Suppressor macrophage (primary cell): ENCODE results near the gene HPSE2.

Source experiments
- DNase-seq, 4 experiments: peaks; one replicate each; pipeline ENCODE4 v3.0.0-alpha.2; 2020 to 2022

HPSE2 gene

GRCh38 chr10:98831391-98831790 is 404.3 kb downstream of the HPSE2 start:
- no peak for DNase-seq

GRCh38 chr10:98825741-98826140 is 409.9 kb downstream of the HPSE2 start:
- DNase-seq, result no peak

- DNase-seq, result no peak
Measured at GRCh38 chr10:98817396-98817795, 418.3 kb downstream of the HPSE2 start.

DNA sequence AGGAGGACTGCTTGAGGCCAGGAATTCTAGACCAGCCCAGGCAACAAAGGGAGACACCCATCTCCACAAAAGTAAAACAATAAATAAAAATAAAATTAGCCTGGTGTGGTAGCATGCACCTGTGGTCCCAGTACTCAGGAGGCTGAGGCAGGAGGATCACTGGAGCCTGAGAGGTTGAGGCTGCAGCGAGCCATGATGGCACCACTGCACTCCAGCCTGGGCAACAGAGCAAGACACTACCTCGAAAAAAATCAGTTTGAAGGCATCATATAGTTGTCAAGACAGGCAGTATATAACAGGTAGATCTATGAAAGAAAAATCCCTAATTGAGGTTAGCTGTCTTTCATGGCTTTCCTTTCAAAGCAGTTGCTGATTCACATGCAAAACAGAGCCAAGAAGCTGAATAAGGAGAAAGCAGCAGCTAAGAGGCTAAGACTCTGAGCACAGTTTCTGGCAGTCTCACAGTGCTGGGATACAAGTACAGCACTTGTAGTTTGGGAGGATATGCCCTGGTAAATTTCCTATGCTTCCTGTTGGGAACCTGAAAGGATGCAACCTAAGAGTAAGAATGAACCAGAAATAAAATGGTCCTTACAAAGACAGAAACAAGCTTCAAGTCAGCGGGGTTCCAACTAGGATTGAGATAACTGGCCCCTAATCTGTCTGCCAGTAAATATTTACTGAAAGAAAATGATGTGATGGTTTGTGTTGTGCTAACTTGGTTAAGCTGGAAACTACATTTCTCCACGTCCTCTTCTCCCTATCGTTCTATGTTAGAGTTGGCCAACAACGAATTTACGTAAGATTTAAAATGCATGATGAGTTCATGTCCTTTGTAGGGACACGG is 420.4 kb downstream of the HPSE2 start:
- no peak for DNase-seq

- DNase-seq, result no peak
Measured at GRCh38 chr10:98814470-98814869, 421.2 kb downstream of the HPSE2 start.

GRCh38 chr10:98808282-98808892 is 427.3 kb downstream of the HPSE2 start:
- no peak for DNase-seq

- no peak for DNase-seq
Measured at GRCh38 chr10:98800263-98800662, 435.4 kb downstream of the HPSE2 start.

GRCh38 chr10:98795467-98795866 is 440.2 kb downstream of the HPSE2 start:
- no peak for DNase-seq

DNA sequence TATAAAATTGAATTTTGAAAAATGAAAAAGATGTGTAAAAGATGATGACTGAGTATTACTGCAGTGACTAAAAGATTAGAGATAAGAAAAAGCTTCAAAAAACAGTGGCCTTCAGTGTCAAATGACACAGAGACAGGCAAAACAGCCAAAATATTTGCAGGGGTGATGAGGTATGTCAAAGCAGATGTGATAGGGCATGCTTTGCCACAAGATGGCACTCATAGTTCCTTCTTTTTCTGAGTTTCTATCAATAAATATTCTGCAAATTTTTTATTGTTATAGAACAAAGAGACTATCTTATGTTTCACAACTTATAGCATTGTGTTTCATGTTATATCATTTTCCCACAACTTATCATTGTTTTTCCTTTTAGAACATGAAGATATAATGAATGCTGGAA is 444.8 kb downstream of the HPSE2 start:
- DNase-seq, result peak; percentile 5 to 43 (median 14)

DNA sequence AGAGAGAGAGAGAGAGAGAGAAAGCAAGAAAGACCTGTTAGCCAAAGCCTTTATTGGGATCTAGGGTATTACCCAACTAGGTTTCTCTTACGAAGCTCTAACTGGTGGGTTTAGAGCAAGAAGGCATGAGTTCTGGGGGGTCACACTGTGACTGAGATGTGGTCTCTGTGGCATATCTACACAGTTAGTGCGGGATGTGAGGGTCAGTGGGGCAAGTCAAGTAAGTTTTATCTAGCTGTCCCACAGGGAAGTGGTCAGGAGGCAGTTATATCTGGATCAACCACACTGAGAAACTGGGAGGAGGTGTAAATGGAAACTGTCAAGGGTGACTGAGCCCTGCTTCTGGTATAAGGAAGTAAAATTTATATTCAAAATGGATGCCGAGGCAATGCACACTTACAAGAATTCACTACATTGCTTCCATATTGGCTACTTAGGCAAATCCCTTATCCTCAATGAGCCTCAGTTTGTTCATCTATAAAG is 457.3 kb downstream of the HPSE2 start:
- DNase-seq, result peak in 1 of 4 experiments; percentile 0

GRCh38 chr10:98758463-98758862 is 477.2 kb downstream of the HPSE2 start:
- no peak for DNase-seq

GRCh38 chr10:98748298-98748697 is 487.4 kb downstream of the HPSE2 start:
- peak; percentile 41 to 57 (median 48) for DNase-seq

DNA sequence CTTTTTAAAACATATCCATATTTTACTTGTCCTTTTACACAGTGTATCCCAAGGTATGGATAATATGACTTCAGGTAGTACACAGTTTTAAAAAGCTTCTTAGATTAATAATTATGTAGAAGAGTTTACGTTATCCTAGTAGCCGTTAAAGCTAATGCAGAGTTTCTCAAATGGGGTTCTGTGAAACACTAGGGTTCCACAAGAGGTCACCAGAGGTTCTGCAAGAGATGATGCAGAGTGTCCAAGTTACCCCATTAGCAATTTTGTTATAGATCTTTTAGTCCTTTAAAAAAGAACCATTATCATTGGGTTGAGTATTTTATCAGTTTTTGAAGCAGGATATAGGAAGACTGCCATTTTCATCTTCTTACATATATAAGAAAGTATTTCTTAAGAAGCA is 490.0 kb downstream of the HPSE2 start:
- peak in 2 of 4 experiments; percentile 3 for DNase-seq

DNA sequence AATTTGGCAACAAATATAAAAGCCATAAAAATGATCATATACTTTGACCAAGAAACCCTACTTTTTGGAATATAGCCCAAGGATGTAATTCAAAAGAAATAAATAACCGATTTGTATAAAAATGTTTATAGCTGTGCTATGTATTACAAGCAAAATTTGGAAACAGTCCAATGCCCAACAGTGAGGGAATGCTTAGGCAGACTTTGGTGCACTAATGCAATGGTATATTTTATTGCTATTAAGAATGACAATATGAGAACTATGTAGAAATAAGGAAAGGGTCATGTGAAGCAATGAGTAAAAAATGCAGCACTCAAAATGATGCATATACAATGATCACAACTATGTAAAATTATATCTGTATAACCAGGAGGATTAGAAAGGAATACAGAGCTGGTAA is 515.1 kb downstream of the HPSE2 start:
- DNase-seq, result no peak

GRCh38 chr10:98713586-98713985 is 522.1 kb downstream of the HPSE2 start:
- DNase-seq, result no peak

- no peak for DNase-seq
Measured at GRCh38 chr10:98696516-98696915, 539.1 kb downstream of the HPSE2 start.

GRCh38 chr10:98694883-98695282 is 540.8 kb downstream of the HPSE2 start:
- peak; percentile 2 to 39 (median 12) for DNase-seq

- DNase-seq, result no peak
Measured at GRCh38 chr10:98694014-98694413, 541.6 kb downstream of the HPSE2 start.

DNA sequence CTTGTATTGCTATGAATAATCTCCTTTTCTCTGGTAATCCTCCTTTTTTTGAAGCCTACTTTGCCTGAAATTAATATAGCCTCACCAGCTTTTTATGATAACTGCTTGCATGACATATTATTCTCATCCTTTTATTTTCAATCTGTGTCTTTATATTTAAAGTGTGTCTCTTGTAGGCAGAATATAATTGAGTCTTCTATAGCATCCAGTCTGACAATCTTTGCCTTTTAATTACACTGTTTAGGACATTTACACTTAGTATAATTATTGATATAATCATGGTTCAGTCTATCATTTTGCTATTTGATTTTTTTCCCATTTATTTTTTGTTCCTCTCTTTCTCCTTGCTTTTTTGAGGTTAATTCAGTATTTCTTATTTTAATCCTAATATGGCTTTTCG is 548.0 kb downstream of the HPSE2 start:
- DNase-seq, result no peak

GRCh38 chr10:98684019-98684899 is 551.4 kb downstream of the HPSE2 start:
- DNase-seq, result no peak

- DNase-seq, result no peak
Measured at GRCh38 chr10:98676895-98677294, 558.8 kb downstream of the HPSE2 start.

GRCh38 chr10:98675902-98676301 is 559.8 kb downstream of the HPSE2 start:
- DNase-seq, result no peak

DNA sequence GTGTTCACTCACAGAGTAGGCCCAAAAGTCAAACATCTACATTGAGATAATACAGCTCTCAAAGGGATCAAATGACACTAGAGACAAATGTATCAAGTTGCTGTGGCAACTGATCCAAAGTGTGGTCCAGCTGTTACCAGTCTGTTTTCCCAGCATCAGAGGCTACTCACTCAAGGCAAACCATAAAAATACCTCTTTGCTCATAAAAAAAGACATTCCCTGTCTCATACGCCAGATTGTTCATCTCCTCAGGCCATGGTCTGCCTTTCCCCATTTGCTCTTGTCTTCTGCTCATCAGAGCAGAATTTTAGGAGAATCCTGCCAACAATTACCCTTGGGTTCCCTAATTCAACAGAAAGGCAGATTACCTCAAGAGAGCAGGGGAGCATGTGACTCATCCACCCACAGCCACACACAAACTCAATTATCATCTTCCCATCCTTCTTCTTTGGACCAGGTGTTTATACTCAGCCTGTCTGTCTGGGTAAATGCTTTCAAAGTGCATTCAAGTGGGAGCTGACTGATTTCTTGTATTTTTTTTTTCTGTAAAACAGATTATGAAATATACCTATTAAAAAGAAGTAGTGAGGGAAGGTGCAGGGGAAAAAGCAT is 562.4 kb downstream of the HPSE2 start:
- DNase-seq, result no peak
